Left ventricle myocardium inferior (tissue), 1 donor: ENCODE data around the gene ILDR1. TPM values are rescaled to one million over a fixed set of nuclear protein-coding genes. Genes with fewer than 3 reads are reported as not detected.

Experiments
- DNase-seq: peaks from one replicate; pipeline ENCODE4 v3.0.0-alpha.2; 2020
- H3K27ac ChIP-seq: fragments of 200-600 bp; replicated peaks from 2 replicates; pipeline ENCODE4 v1.8.0; 2021
- H3K27me3 ChIP-seq: fragments of 200-600 bp; 2 replicates; pipeline ENCODE4 v1.8.0; 2021; ENCODE audit warnings: low read depth
- H3K36me3 ChIP-seq: fragments of 200-600 bp; 2 replicates; pipeline ENCODE4 v1.8.0; 2021
- H3K4me1 ChIP-seq: fragments of 200-600 bp; 2 replicates; pipeline ENCODE4 v1.8.0; 2021
- H3K4me3 ChIP-seq: fragments of 200-600 bp; 2 replicates; pipeline ENCODE4 v1.8.0; 2021; ENCODE audit warnings: mild to moderate bottlenecking, moderate library complexity
- H3K9me3 ChIP-seq: fragments of 200-600 bp; replicated peaks from 2 replicates; pipeline ENCODE4 v1.8.0; 2021
- intact Hi-C: fragments of 100-400 bp; cut with micrococcal nuclease; formaldehyde crosslinking; loops from one replicate; pipeline ENCODE4 v1.11.0; 2022
- total RNA-seq: library from RNA; stranded (reverse); fragmentation: NEBNext Ultra II Directional; extraction: Animal tissue kit (Norgen Biotek cat#: 25700); gene quantifications from one replicate; pipeline ENCODE4 v1.2.1, GENCODE V29; 2021
- TF ChIP-seq, protein P1 (sequence below): fragments of 200-600 bp; IDR thresholded peaks from 2 replicates; pipeline ENCODE4 v1.8.0; 2021; ENCODE audit warnings: antibody characterized with exemption, mild to moderate bottlenecking, borderline replicate concordance
- donor health status: DM: no; HTN: yes; CAD: no; lungs with severe emphysema.

ILDR1 gene
- total RNA-seq, 1 donor from 2014 or later: 0.33 TPM

GRCh38 chr3:121992601-121993560 is 29.2 kb downstream of the ILDR1 start:
- H3K4me1 ChIP-seq: no peaks in the 10 kb centered on the region
- H3K36me3 ChIP-seq: no peaks in the 10 kb centered on the region
- TF ChIP-seq, protein P1, sequence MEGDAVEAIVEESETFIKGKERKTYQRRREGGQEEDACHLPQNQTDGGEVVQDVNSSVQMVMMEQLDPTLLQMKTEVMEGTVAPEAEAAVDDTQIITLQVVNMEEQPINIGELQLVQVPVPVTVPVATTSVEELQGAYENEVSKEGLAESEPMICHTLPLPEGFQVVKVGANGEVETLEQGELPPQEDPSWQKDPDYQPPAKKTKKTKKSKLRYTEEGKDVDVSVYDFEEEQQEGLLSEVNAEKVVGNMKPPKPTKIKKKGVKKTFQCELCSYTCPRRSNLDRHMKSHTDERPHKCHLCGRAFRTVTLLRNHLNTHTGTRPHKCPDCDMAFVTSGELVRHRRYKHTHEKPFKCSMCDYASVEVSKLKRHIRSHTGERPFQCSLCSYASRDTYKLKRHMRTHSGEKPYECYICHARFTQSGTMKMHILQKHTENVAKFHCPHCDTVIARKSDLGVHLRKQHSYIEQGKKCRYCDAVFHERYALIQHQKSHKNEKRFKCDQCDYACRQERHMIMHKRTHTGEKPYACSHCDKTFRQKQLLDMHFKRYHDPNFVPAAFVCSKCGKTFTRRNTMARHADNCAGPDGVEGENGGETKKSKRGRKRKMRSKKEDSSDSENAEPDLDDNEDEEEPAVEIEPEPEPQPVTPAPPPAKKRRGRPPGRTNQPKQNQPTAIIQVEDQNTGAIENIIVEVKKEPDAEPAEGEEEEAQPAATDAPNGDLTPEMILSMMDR: no peak
- H3K27me3 ChIP-seq: no peaks in the 10 kb centered on the region
- no peak overlapping the region for H3K27ac ChIP-seq
- no peak overlapping the region for H3K4me3 ChIP-seq
- intact Hi-C loops: no loop called here
- no peak for DNase-seq
- no peaks in the 10 kb centered on the region for H3K9me3 ChIP-seq

DNA sequence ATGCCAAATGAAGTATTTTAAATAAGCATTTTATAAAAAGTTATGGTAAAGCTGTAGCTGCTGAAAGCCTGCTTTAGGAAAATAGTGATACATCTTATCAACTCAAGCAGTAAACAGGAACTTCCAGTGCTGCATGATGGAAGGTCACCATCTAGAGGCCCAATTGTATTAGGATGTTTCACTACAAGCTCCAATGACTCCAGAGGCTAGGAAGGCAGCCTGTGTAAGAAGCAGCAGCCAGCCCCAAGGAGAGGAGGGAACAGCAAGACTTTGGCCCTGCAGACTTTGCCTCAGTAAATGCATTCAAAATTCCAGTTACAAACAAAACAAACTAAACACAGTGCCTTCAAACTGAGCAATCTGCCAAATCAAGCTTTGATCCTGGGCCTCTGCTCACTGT is 32.1 kb downstream of the ILDR1 start:
- DNase-seq: no peak
- Histone ChIP-seq H3K36me3 (no peaks in the 10 kb centered on the region), H3K4me3 (no peak overlapping the region), H3K27me3 (no peaks in the 10 kb centered on the region), H3K9me3 (no peaks in the 10 kb centered on the region), H3K4me1 (no peaks in the 10 kb centered on the region), H3K27ac (no peak overlapping the region)
- TF ChIP-seq, protein P1: peak; percentile 39
- intact Hi-C loops: no loop called here

DNA sequence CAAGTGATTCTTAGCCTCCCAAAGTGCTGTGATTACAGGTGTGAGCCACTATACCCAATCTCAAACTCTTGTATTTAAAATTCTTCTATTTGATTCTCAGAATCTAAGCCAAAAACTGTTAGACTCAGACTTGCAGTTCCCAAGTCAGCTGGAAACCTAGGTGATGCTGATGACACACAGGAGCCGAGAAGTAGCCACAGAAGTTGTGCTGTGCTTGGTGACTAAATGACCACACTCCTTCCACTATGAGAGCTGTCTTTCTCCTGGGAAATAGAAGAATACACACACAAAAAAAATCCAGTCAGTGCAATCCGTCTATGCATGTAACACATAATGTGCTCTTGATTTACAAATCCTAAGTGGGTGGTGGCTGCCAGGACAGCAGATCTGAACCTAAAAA is 33.9 kb downstream of the ILDR1 start:
- DNase-seq: no peak
- TF ChIP-seq, protein P1: no peak
- Histone ChIP-seq H3K9me3 (peaks cover 15% of the 10 kb centered on the region), H3K36me3 (no peaks in the 10 kb centered on the region), H3K27ac (no peak overlapping the region), H3K27me3 (no peaks in the 10 kb centered on the region), H3K4me3 (no peak overlapping the region), H3K4me1 (no peaks in the 10 kb centered on the region)
- intact Hi-C loops: no loop called here

- H3K27ac ChIP-seq: no peak overlapping the region
- H3K9me3 ChIP-seq: peaks cover 24% of the 10 kb centered on the region
- no peak overlapping the region for H3K4me3 ChIP-seq
- no peaks in the 10 kb centered on the region for H3K4me1 ChIP-seq
- DNase-seq: no peak
- TF ChIP-seq, protein P1: no peak
- no peaks in the 10 kb centered on the region for H3K36me3 ChIP-seq
- no peaks in the 10 kb centered on the region for H3K27me3 ChIP-seq
- intact Hi-C loops: no loop called here
These were observed 36.2 kb downstream of the ILDR1 start for GRCh38 chr3:121985846-121986245.

DNA sequence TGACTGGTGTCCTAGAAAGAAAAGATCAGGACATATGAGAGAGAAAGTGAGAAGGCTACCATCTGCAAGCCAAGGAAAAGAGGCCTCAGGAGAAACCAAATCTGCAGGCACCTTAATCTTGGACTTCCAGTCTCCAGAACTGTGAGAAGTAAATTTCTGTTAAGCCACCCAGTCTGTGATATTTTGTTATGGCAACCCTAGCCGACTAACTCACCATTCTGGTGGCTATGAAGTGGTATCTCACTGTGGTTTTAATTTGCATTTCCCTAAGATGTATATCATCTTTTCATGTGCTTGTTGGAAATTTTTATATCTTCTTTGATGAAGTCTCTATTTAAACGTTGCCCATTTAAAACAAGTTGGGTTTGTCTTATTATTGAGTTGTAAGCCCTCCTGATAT is 40.6 kb downstream of the ILDR1 start:
- H3K4me3 ChIP-seq: no peak overlapping the region
- no peaks in the 10 kb centered on the region for H3K36me3 ChIP-seq
- TF ChIP-seq, protein P1: no peak
- peaks cover 35% of the 10 kb centered on the region for H3K9me3 ChIP-seq
- no peak overlapping the region for H3K27ac ChIP-seq
- DNase-seq: no peak
- no peaks in the 10 kb centered on the region for H3K27me3 ChIP-seq
- H3K4me1 ChIP-seq: no peaks in the 10 kb centered on the region
- intact Hi-C loops: no loop called here
